Peyer's patch (tissue), 4 donors: ENCODE measurements around the gene OARD1.

Experiments used
- POLR2A ChIP-seq, 2 donors: fragments of 450-650 bp; IDR thresholded peaks; one replicate each; pipeline ENCODE4 v1.5.1; 2017; ENCODE audit warnings: antibody characterized with exemption in 2 of 2, mild to moderate bottlenecking in 2 of 2, moderate library complexity in 2 of 2
- TF ChIP-seq, protein P1 (sequence below), 6 experiments: fragments of 450-650 bp in 4 of 6; fragments of 200-600 bp in 2 of 6; sonication (generic) in 1 of 6; IDR thresholded peaks; one replicate each; pipeline ENCODE4 v1.5.1; 2017 to 2019; ENCODE audit warnings: antibody characterized with exemption in 6 of 6, mild to moderate bottlenecking in 3 of 6, moderate library complexity in 1 of 6

DNA sequence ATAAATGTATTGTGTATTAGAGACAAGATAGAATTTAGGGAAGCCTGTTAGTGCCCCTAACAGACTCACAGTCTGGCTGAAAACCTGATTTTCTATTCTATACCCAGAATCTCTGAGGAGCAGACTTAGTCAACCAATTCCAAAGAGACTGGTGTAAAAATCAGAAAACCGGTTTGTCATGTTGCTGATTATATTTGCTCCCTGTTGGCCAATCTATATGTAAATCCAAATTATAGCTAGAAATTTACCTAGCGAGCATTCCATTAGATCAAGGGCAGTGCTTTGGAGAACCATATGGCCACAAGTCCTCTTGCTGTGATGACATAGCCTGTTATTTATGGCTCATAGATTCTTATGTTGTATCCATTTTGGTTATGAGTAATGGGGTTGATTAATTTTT is 5.4 kb upstream of the OARD1 start:
- TF ChIP-seq, protein P1, sequence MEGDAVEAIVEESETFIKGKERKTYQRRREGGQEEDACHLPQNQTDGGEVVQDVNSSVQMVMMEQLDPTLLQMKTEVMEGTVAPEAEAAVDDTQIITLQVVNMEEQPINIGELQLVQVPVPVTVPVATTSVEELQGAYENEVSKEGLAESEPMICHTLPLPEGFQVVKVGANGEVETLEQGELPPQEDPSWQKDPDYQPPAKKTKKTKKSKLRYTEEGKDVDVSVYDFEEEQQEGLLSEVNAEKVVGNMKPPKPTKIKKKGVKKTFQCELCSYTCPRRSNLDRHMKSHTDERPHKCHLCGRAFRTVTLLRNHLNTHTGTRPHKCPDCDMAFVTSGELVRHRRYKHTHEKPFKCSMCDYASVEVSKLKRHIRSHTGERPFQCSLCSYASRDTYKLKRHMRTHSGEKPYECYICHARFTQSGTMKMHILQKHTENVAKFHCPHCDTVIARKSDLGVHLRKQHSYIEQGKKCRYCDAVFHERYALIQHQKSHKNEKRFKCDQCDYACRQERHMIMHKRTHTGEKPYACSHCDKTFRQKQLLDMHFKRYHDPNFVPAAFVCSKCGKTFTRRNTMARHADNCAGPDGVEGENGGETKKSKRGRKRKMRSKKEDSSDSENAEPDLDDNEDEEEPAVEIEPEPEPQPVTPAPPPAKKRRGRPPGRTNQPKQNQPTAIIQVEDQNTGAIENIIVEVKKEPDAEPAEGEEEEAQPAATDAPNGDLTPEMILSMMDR (IDR thresholded peaks at IDR 0.05) = no peak
- TF ChIP-seq POLR2A (IDR thresholded peaks at IDR 0.05) = no peak
